8988T (cell line): ENCODE data around the gene SKIDA1.

ENCODE experiments used
- DNase-seq: peaks from one replicate; pipeline ENCODE4 v3.0.0; 2011

SKIDA1 gene

GRCh38 chr10:21515361-21516241, 9.9 kb downstream of the SKIDA1 start:
- no peak for DNase-seq

- DNase-seq = no peak
Observed at GRCh38 chr10:21514818-21515351, 10.6 kb downstream of the SKIDA1 start.

- no peak for DNase-seq
Observed at GRCh38 chr10:21514129-21514817, 11.2 kb downstream of the SKIDA1 start.

GRCh38 chr10:21513405-21513788, 12.1 kb downstream of the SKIDA1 start:
- DNase-seq = no peak

GRCh38 chr10:21512573-21513404, 12.7 kb downstream of the SKIDA1 start:
- DNase-seq = no peak

GRCh38 chr10:21511946-21512572, 13.4 kb downstream of the SKIDA1 start:
- DNase-seq = no peak

GRCh38 chr10:21511095-21511570, 14.3 kb downstream of the SKIDA1 start:
- DNase-seq = no peak

GRCh38 chr10:21510241-21511094, 15.0 kb downstream of the SKIDA1 start:
- DNase-seq = no peak

GRCh38 chr10:21509341-21510240, 15.9 kb downstream of the SKIDA1 start:
- DNase-seq = no peak

GRCh38 chr10:21508706-21509331, 16.7 kb downstream of the SKIDA1 start:
- no peak for DNase-seq

- DNase-seq = no peak
Observed at GRCh38 chr10:21507150-21507549, 18.3 kb downstream of the SKIDA1 start.

GRCh38 chr10:21506351-21506750, 19.1 kb downstream of the SKIDA1 start:
- no peak for DNase-seq

GRCh38 chr10:21505711-21506278, 19.7 kb downstream of the SKIDA1 start:
- DNase-seq = no peak

GRCh38 chr10:21503542-21503941, 21.9 kb downstream of the SKIDA1 start:
- no peak for DNase-seq

GRCh38 chr10:21502348-21502740, 23.1 kb downstream of the SKIDA1 start:
- no peak for DNase-seq

- no peak for DNase-seq
Observed at GRCh38 chr10:21501731-21502347, 23.6 kb downstream of the SKIDA1 start.

- DNase-seq = no peak
Observed at GRCh38 chr10:21501091-21501490, 24.4 kb downstream of the SKIDA1 start.

- no peak for DNase-seq
Observed at GRCh38 chr10:21500578-21500910, 24.9 kb downstream of the SKIDA1 start.
